ENCODE measurements around the gene SGCG.

DNA sequence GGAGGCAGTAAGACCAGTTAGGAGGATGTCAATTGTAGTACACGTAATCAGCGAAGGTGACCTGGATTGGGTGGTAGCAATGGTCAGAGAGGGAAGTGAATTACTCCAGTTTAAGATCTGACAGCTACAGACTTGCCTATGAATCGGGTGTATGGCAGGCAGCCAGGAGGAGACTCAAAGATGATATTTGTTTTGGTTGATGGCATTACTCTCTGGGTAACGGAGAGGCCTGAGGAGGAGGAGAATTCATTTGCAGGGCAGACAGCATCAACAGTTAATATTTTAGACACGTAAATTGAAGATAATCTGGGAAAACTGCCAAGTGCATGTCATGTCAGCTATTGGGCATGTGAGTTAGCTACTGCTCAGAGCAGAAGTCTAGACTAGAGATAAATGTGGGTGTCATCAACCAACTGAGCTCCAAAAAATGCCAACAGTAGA is 109.2 kb downstream of the SGCG start:
- TF ChIP-seq ESRRG (CRISPR knock-in tag; IDR thresholded peaks at IDR 0.05): no peak
- TF ChIP-seq, protein P1, sequence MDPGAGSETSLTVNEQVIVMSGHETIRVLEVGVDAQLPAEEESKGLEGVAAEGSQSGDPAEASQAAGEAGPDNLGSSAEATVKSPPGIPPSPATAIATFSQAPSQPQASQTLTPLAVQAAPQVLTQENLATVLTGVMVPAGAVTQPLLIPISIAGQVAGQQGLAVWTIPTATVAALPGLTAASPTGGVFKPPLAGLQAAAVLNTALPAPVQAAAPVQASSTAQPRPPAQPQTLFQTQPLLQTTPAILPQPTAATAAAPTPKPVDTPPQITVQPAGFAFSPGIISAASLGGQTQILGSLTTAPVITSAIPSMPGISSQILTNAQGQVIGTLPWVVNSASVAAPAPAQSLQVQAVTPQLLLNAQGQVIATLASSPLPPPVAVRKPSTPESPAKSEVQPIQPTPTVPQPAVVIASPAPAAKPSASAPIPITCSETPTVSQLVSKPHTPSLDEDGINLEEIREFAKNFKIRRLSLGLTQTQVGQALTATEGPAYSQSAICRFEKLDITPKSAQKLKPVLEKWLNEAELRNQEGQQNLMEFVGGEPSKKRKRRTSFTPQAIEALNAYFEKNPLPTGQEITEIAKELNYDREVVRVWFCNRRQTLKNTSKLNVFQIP (CRISPR knock-in tag; IDR thresholded peaks at IDR 0.05; ENCODE audit: borderline replicate concordance, low read depth): no peak
